GM19351 (cell line): ENCODE results near the gene UHRF2.
"Not testable (repeated sequence)": the region's sequence is repeated elsewhere in the genome, so short reads cannot be mapped to it uniquely, and the experiment has no call there.

Experiments used
- ATAC-seq: cut with Tn5 transposase; IDR thresholded peaks from one replicate; pipeline ENCODE4 v1.9.1; 2021; ENCODE audit warnings: mild to moderate bottlenecking, moderate library complexity; ENCODE audit not compliant: unreplicated experiment

The UHRF2 gene

GRCh38 chr9:6479959-6480358 is 67.0 kb downstream of the UHRF2 start:
- ATAC-seq = no peak

GRCh38 chr9:6484210-6484609 is 71.2 kb downstream of the UHRF2 start:
- ATAC-seq = no peak

- ATAC-seq = no peak
Measured at GRCh38 chr9:6488395-6488794, 75.4 kb downstream of the UHRF2 start.

- no peak for ATAC-seq
Measured at GRCh38 chr9:6489099-6489498, 76.1 kb downstream of the UHRF2 start.

- no peak for ATAC-seq
Measured at GRCh38 chr9:6490863-6491262, 77.9 kb downstream of the UHRF2 start.

GRCh38 chr9:6495466-6495865 is 82.5 kb downstream of the UHRF2 start:
- ATAC-seq = no peak

GRCh38 chr9:6498982-6499381 is 86.0 kb downstream of the UHRF2 start:
- no peak for ATAC-seq

GRCh38 chr9:6501526-6502210 is 88.7 kb downstream of the UHRF2 start:
- ATAC-seq = no peak

GRCh38 chr9:6502399-6502798 is 89.4 kb downstream of the UHRF2 start:
- no peak for ATAC-seq

GRCh38 chr9:6506571-6506970 is 93.6 kb downstream of the UHRF2 start:
- ATAC-seq = no peak

GRCh38 chr9:6512085-6512657 is 99.2 kb downstream of the UHRF2 start:
- no peak for ATAC-seq

- no peak for ATAC-seq
Measured at GRCh38 chr9:6522263-6522662, 109.3 kb downstream of the UHRF2 start.

- ATAC-seq = no peak
Measured at GRCh38 chr9:6525326-6526045, 112.5 kb downstream of the UHRF2 start.

- no peak for ATAC-seq
Measured at GRCh38 chr9:6535594-6535993, 122.6 kb downstream of the UHRF2 start.

- ATAC-seq = no peak
Measured at GRCh38 chr9:6538666-6539071, 125.7 kb downstream of the UHRF2 start.

- not testable (repeated sequence) for ATAC-seq
Measured at GRCh38 chr9:6542617-6543016, 129.6 kb downstream of the UHRF2 start.

- no peak for ATAC-seq
Measured at GRCh38 chr9:6543204-6543603, 130.2 kb downstream of the UHRF2 start.

- no peak for ATAC-seq
Measured at GRCh38 chr9:6545017-6545691, 132.2 kb downstream of the UHRF2 start.

- ATAC-seq = no peak
Measured at GRCh38 chr9:6549106-6549800, 136.3 kb downstream of the UHRF2 start.

GRCh38 chr9:6551136-6551535 is 138.1 kb downstream of the UHRF2 start:
- ATAC-seq = no peak

GRCh38 chr9:6552033-6552432 is 139.0 kb downstream of the UHRF2 start:
- ATAC-seq = no peak
